Endodermal cell (in vitro differentiated cells): ENCODE data around the gene ARL16. TPM values are rescaled to one million over a fixed set of nuclear protein-coding genes. Genes with fewer than 3 reads are reported as not detected.
A peak's percentile ranks its signal among the peaks of the same experiment; 100 is the strongest.

ENCODE experiments used
- DNase-seq: peaks from one replicate; pipeline ENCODE4 v3.0.0-alpha.2; 2017
- H3K27ac ChIP-seq: 2 replicates; pipeline ENCODE4 v1.5.1; 2013; ENCODE audit warnings: mild to moderate bottlenecking, low read depth, low read length, moderate library complexity
- H3K27me3 ChIP-seq: 2 replicates; pipeline ENCODE4 v1.6.1; 2013; ENCODE audit warnings: mild to moderate bottlenecking, low read length, moderate library complexity; ENCODE audit not compliant: insufficient read depth, control insufficient read depth, poor library complexity, severe bottlenecking
- H3K36me3 ChIP-seq: 2 replicates; pipeline ENCODE4 v1.7.0; 2013; ENCODE audit warnings: mild to moderate bottlenecking, low read length, moderate library complexity; ENCODE audit not compliant: control insufficient read depth, insufficient read depth
- H3K4me1 ChIP-seq: one replicate; pipeline ENCODE4 v1.7.0; 2013; ENCODE audit warnings: low read length; ENCODE audit not compliant: control insufficient read depth, insufficient read depth
- H3K4me3 ChIP-seq: 2 replicates; pipeline ENCODE4 v1.5.1; 2013; ENCODE audit warnings: mild to moderate bottlenecking, low read length, moderate library complexity
- H3K9ac ChIP-seq: 2 replicates; pipeline ENCODE4 v1.6.1; 2013; ENCODE audit warnings: mild to moderate bottlenecking, low read length, moderate library complexity; ENCODE audit not compliant: poor library complexity, severe bottlenecking; ENCODE audit errors: extremely low read depth
- H3K9me3 ChIP-seq: 2 replicates; pipeline ENCODE4 v1.6.1; 2013; ENCODE audit warnings: mild to moderate bottlenecking, low read length, moderate library complexity; ENCODE audit not compliant: control insufficient read depth
- H3K27ac Mint-ChIP-seq: 2 replicates; pipeline ENCODE4 v1.8.0; 2020; ENCODE audit warnings: mixed read lengths
- H3K27me3 Mint-ChIP-seq: 2 replicates; pipeline ENCODE4 v1.8.0; 2021; ENCODE audit warnings: mild to moderate bottlenecking, mixed read lengths; ENCODE audit not compliant: insufficient read depth
- H3K36me3 Mint-ChIP-seq: 2 replicates; pipeline ENCODE4 v1.8.0; 2020; ENCODE audit warnings: low read depth, mixed read lengths
- H3K4me1 Mint-ChIP-seq: 2 replicates; pipeline ENCODE4 v1.8.0; 2020; ENCODE audit warnings: mixed read lengths
- H3K4me3 Mint-ChIP-seq: 2 replicates; pipeline ENCODE4 v1.8.0; 2020; ENCODE audit warnings: mild to moderate bottlenecking, moderate library complexity, mixed read lengths
- H3K9me3 Mint-ChIP-seq: 2 replicates; pipeline ENCODE4 v1.8.0; 2020; ENCODE audit warnings: mild to moderate bottlenecking, mixed read lengths
- WGBS, 2 experiments: methylation state at CpG; one replicate each; pipeline versions ENCODE4 v1.1.5 to v1.1.7; 2013; ENCODE audit warnings: missing lambda C conversion rate in 2 of 2, mixed read lengths in 1 of 2; ENCODE audit not compliant: insufficient coverage in 1 of 2, insufficient read length in 1 of 2; 5-methylcytosine and 5-hydroxymethylcytosine counted together
- long read RNA-seq, 4 experiments: library from polyadenylated mRNA in 2 of 4; library from RNA in 1 of 4; library from capped mRNA in 1 of 4; stranded (forward) in 3 of 4; unstranded in 1 of 4; transcript quantifications; one replicate each; pipeline ENCODE4 v2.0.0, GENCODE V29; 2020 to 2021; ENCODE audit warnings: inconsistent platforms in 1 of 4
- polyA plus RNA-seq, 2 experiments: library from polyadenylated mRNA; stranded (reverse); fragments of 50-300 nt; gene quantifications; one replicate each; pipeline ENCODE4 v1.2.3, GENCODE V29; 2013
- total RNA-seq, 2 donors: library from RNA; stranded (reverse); fragmentation: NEBNext Ultra II Directional in 1 of 2; extraction: Animal tissue kit (Norgen Biotek cat#: 25700) in 1 of 2; gene quantifications; 2 replicates in 1 of 2; 3 replicates in 1 of 2; pipeline ENCODE4 v1.2.1, GENCODE V29; 2021
- TF ChIP-seq, protein P1 (sequence below): fragments of 200-600 bp; sonication (generic); conservative IDR thresholded peaks from 2 replicates; pipeline ENCODE4 v1.5.0; 2021; ENCODE audit warnings: antibody characterized with exemption, mild to moderate bottlenecking

ARL16 gene, protein sequence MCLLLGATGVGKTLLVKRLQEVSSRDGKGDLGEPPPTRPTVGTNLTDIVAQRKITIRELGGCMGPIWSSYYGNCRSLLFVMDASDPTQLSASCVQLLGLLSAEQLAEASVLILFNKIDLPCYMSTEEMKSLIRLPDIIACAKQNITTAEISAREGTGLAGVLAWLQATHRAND
- total RNA-seq: 10 to 100 TPM; 41.2 to 47.8 TPM
- polyA plus RNA-seq (2013, experiment 1 of 2): 51.0 TPM
- 46.8 TPM for polyA plus RNA-seq (2013, experiment 2 of 2)
- long read RNA-seq, experiment 1, transcript ARL16-201 (5 exons, 1,227 nt): major isoform, 23 of 32 reads
- long read RNA-seq, experiment 1, partial matches to known transcripts: 0 of 32 reads
- long read RNA-seq, experiment 1, other reads (novel, unspliced or antisense): 7 of 32 reads
- long read RNA-seq, experiment 2, transcript ARL16-201 (5 exons, 1,227 nt): major isoform, 53 of 69 reads
- long read RNA-seq, experiment 2, partial matches to known transcripts: 0 of 69 reads
- long read RNA-seq, experiment 2, other reads (novel, unspliced or antisense): 6 of 69 reads
- long read RNA-seq, experiment 3, transcript ARL16-201 (5 exons, 1,227 nt): major isoform, 26 of 67 reads
- long read RNA-seq, experiment 3, transcript ARL16-203 (4 exons, 1,856 nt): minor isoform, 12 of 67 reads
- long read RNA-seq, experiment 3, transcript ARL16-204 (5 exons, 1,526 nt): minor isoform, 11 of 67 reads
- long read RNA-seq, experiment 3, partial matches to known transcripts: 6 of 67 reads
- long read RNA-seq, experiment 3, other reads (novel, unspliced or antisense): 8 of 67 reads
- long read RNA-seq, experiment 4, transcript ARL16-201 (5 exons, 1,227 nt): major isoform, 134 of 186 reads
- long read RNA-seq, experiment 4, transcript ARL16-202 (4 exons, 768 nt): minor isoform, 6 of 186 reads
- long read RNA-seq, experiment 4, transcript ARL16-203 (4 exons, 1,856 nt): minor isoform, 7 of 186 reads
- long read RNA-seq, experiment 4, partial matches to known transcripts: 5 of 186 reads
- long read RNA-seq, experiment 4, other reads (novel, unspliced or antisense): 28 of 186 reads

- H3K4me1 ChIP-seq: peaks cover 5% of the 10 kb centered on the region
- no peaks in the 10 kb centered on the region for H3K27me3 Mint-ChIP-seq
- H3K36me3 Mint-ChIP-seq: peaks cover 25% of the 10 kb centered on the region
- H3K36me3 ChIP-seq: peaks cover 41% of the 10 kb centered on the region
- WGBS, 2 experiments: 0% methylated on average over 74 to 112 of the region's 112 CpGs
- DNase-seq: peak; percentile 100
- H3K4me3 Mint-ChIP-seq: peak within 1 kb of the TSS; percentile 85
- no peaks in the 10 kb centered on the region for H3K9me3 ChIP-seq
- peaks cover 14% of the 10 kb centered on the region for H3K4me1 Mint-ChIP-seq
- no peaks in the 10 kb centered on the region for H3K27me3 ChIP-seq
- H3K27ac Mint-ChIP-seq: peak within 1 kb of the TSS; percentile 91
- H3K4me3 ChIP-seq: peak within 1 kb of the TSS; percentile 85
- H3K27ac ChIP-seq: peak within 1 kb of the TSS; percentile 88
- peak within 1 kb of the TSS; percentile 91 for H3K9ac ChIP-seq
- TF ChIP-seq, protein P1, sequence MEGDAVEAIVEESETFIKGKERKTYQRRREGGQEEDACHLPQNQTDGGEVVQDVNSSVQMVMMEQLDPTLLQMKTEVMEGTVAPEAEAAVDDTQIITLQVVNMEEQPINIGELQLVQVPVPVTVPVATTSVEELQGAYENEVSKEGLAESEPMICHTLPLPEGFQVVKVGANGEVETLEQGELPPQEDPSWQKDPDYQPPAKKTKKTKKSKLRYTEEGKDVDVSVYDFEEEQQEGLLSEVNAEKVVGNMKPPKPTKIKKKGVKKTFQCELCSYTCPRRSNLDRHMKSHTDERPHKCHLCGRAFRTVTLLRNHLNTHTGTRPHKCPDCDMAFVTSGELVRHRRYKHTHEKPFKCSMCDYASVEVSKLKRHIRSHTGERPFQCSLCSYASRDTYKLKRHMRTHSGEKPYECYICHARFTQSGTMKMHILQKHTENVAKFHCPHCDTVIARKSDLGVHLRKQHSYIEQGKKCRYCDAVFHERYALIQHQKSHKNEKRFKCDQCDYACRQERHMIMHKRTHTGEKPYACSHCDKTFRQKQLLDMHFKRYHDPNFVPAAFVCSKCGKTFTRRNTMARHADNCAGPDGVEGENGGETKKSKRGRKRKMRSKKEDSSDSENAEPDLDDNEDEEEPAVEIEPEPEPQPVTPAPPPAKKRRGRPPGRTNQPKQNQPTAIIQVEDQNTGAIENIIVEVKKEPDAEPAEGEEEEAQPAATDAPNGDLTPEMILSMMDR: no peak
- no peaks in the 10 kb centered on the region for H3K9me3 Mint-ChIP-seq
Observed at GRCh38 chr17:81683584-81684441, at the start of gene ARL16, which contains the start of gene HGS. ARL16 (minus strand) TSS chr17:81683797; CDS start chr17:81683753, 44 bp downstream. HGS (plus strand) TSS chr17:81684011; CDS start chr17:81684067, 56 bp downstream.

DNA sequence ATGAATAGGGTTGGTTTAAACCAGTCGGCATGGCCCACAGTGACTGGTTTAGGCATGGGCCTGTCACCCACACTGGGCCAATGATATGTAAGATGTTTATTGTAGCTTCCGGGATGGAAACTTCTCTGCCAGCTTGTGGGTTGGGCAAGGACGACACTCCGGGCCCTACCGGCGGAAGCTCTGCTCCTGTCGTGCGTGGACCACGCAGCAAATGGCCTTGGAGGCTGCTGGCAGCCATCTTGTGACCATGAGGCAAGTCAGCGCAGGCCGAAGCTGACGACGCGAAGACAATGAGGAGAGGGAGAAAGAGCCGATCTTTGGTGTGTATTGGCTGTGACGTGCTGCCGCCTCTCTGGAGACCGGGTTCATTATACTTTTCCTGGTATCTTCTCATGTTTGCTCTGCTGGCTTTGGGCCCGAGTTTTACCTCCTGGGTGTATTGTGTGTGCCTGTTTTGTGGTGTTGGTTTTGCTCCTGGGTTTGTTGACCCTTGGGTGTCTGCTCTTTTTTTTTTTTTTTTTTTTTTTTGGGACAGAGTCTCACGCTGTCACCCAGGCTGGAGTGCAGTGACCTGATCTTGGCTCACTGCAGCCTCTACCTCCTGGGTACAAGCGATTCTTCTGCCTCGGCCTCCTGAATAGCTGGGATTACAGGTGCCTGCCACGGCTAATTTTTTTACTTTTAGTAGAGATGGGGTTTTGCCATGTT is 43.9 kb upstream of the ARL16 start:
- Mint-ChIP-seq H3K27me3 (no peaks in the 10 kb centered on the region), H3K4me3 (no peak overlapping the region), H3K9me3 (no peaks in the 10 kb centered on the region), H3K4me1 (peaks cover 6% of the 10 kb centered on the region), H3K36me3 (no peaks in the 10 kb centered on the region), H3K27ac (no peak overlapping the region)
- H3K36me3 ChIP-seq: no peaks in the 10 kb centered on the region
- peak; percentile 61 for DNase-seq
- H3K27me3 ChIP-seq: no peaks in the 10 kb centered on the region
- no peak overlapping the region for H3K27ac ChIP-seq
- TF ChIP-seq, protein P1: no peak
- 93 to 96% methylated on average over 16 to 23 of the region's 23 CpGs for WGBS, 2 experiments
- H3K4me3 ChIP-seq: no peak overlapping the region
- no peaks in the 10 kb centered on the region for H3K4me1 ChIP-seq
- no peak overlapping the region for H3K9ac ChIP-seq
- H3K9me3 ChIP-seq: no peaks in the 10 kb centered on the region
